ENCODE measurements around the gene UBE2V1. TPM values are rescaled to one million over a fixed set of nuclear protein-coding genes. Genes with fewer than 3 reads are reported as not detected.

The UBE2V1 gene
- total RNA-seq, 1 donor from 2014 or later = 83.2 TPM

- H3K4me1 ChIP-seq = peaks cover 7% of the 10 kb centered on the region
- TF ChIP-seq CTCF (IDR thresholded peaks at IDR 0.05) = no peak
- no peaks in the 10 kb centered on the region for H3K27me3 ChIP-seq
- intact Hi-C loops (cut with DNase I) = no loop called here
- H3K4me3 ChIP-seq = no peak overlapping the region
- H3K27ac ChIP-seq = no peak overlapping the region
- H3K9me3 ChIP-seq = no peaks in the 10 kb centered on the region
- DNase-seq (no peak), ATAC-seq (no peak)
- peaks cover 59% of the 10 kb centered on the region for H3K36me3 ChIP-seq
These were observed 20.1 kb upstream of the UBE2V1 start for GRCh38 chr20:50133041-50133440.

GRCh38 chr20:50130995-50131394, 18.0 kb upstream of the UBE2V1 start:
- Histone ChIP-seq H3K9me3 (no peaks in the 10 kb centered on the region), H3K27ac (no peak overlapping the region), H3K36me3 (peaks cover 74% of the 10 kb centered on the region), H3K4me3 (no peak overlapping the region), H3K27me3 (no peaks in the 10 kb centered on the region), H3K4me1 (no peaks in the 10 kb centered on the region)
- no peak for TF ChIP-seq CTCF (IDR thresholded peaks at IDR 0.05)
- intact Hi-C loops (cut with DNase I) = no loop called here
- DNase-seq (no peak), ATAC-seq (peak; percentile 64)

GRCh38 chr20:50130356-50130723, 17.4 kb upstream of the UBE2V1 start:
- no peak for TF ChIP-seq CTCF (IDR thresholded peaks at IDR 0.05)
- no peak overlapping the region for H3K4me3 ChIP-seq
- intact Hi-C loops (cut with DNase I) = no loop called here
- no peaks in the 10 kb centered on the region for H3K27me3 ChIP-seq
- H3K9me3 ChIP-seq = no peaks in the 10 kb centered on the region
- peaks cover 76% of the 10 kb centered on the region for H3K36me3 ChIP-seq
- H3K27ac ChIP-seq = no peak overlapping the region
- H3K4me1 ChIP-seq = no peaks in the 10 kb centered on the region
- DNase-seq = no peak
- ATAC-seq = no peak

- DNase-seq (no peak), ATAC-seq (no peak)
- no peak overlapping the region for H3K27ac ChIP-seq
- intact Hi-C loops (cut with DNase I) = no loop called here
- H3K4me3 ChIP-seq = no peak overlapping the region
- H3K36me3 ChIP-seq = peaks cover 78% of the 10 kb centered on the region
- no peaks in the 10 kb centered on the region for H3K27me3 ChIP-seq
- H3K4me1 ChIP-seq = no peaks in the 10 kb centered on the region
- H3K9me3 ChIP-seq = no peaks in the 10 kb centered on the region
- no peak for TF ChIP-seq CTCF (IDR thresholded peaks at IDR 0.05)
These were observed 16.9 kb upstream of the UBE2V1 start for GRCh38 chr20:50129662-50130355.

GRCh38 chr20:50128520-50128905, 15.6 kb upstream of the UBE2V1 start:
- TF ChIP-seq CTCF (IDR thresholded peaks at IDR 0.05) = no peak
- intact Hi-C loops (cut with DNase I) = no loop called here
- no peaks in the 10 kb centered on the region for H3K4me1 ChIP-seq
- no peaks in the 10 kb centered on the region for H3K27me3 ChIP-seq
- no peak overlapping the region for H3K27ac ChIP-seq
- no peak for ATAC-seq
- DNase-seq = no peak
- H3K36me3 ChIP-seq = peaks cover 78% of the 10 kb centered on the region
- H3K9me3 ChIP-seq = no peaks in the 10 kb centered on the region
- H3K4me3 ChIP-seq = no peak overlapping the region

Data from upper lobe of right lung (tissue), 1 donor.